T-helper 1 cell treated with Interleukin-12 subunit alpha and Interleukin-12 subunit beta and Interleukin-4 antibody, amounts not matched to agents 30 ng/mL and 1 ng/mL, for 36 hours (primary cell): ENCODE measurements around the gene FOXD2. TPM values are rescaled to one million over a fixed set of nuclear protein-coding genes. Genes with fewer than 3 reads are reported as not detected.
"Not testable (repeated sequence)": the region's sequence is repeated elsewhere in the genome, so short reads cannot be mapped to it uniquely, and the experiment has no call there.

Experiments used
- intact Hi-C: fragments of 100-400 bp; cut with micrococcal nuclease; formaldehyde crosslinking; loops from one replicate; pipeline ENCODE4 v1.15.1; 2024
- total RNA-seq: library from RNA; stranded (reverse); gene quantifications from 2 replicates; pipeline ENCODE4 v1.2.3, GENCODE V29; 2022

The FOXD2 gene
- total RNA-seq, 1 donor from 2014 or later = 0.27 TPM

DNA sequence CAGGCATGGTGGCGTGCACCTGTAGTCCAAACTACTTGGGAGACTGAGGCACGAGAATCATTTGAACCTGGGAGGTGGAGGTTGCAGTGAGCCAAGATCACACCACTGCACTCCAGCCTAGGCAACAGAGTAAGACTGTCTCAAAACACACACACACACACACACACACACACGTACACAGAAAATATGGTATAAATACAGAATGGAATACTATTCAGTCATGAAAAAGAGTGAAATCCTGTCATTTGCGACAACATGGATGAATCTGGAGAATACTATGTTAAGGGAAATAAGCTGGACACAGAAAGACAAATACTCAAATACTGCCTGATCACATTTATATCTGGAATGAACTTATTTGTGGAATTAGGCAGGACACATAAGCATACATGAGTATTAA lies 18.4 kb downstream of the FOXD2 start:
- intact Hi-C loops = no loop called here

DNA sequence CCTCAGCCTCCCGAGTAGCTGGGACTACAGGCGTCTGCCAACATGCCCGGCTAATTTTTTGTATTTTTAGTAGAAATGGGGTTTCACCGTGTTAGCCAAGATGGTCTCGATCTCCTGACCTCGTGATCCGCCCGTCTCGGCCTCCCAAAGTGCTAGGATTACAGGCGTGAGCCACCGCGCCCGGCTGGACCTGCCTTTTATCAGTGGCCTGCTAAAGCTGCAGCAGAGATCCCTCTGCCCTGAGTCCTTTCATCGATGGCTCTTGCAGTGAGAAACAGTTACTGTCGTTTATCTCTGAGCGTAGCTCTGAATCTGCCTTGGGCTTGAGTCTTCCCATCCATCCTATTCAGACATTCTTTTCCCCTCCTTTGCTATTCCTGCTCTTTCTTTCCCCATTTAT lies 19.7 kb downstream of the FOXD2 start:
- intact Hi-C loops = not testable (repeated sequence)

DNA sequence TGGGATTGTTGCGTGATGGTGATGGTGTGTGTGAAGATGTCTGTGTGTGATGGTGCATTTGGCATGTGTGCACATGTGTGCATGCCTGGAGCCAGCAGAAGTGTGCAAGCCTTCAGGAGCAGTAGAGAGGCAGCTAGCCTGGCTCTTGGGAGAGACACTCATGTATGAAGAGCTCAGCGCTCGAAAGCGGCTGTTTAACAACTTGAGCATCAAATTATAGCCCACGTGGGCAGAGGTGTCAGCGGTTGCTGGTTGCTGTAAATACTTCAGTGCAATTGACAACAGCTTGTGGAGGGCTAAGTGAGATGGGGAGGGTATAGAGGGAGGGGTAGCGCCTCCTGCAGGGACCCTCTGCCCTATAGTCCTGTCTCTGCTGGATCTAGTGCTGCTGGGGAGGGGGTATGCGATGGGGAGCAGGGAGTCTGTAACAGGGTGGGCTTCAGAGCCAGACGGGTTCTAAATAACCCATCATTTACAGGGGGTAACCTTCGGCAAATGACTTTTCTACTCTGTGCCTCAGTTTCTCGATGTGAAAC lies 21.5 kb downstream of the FOXD2 start:
- intact Hi-C loops = no loop called here

DNA sequence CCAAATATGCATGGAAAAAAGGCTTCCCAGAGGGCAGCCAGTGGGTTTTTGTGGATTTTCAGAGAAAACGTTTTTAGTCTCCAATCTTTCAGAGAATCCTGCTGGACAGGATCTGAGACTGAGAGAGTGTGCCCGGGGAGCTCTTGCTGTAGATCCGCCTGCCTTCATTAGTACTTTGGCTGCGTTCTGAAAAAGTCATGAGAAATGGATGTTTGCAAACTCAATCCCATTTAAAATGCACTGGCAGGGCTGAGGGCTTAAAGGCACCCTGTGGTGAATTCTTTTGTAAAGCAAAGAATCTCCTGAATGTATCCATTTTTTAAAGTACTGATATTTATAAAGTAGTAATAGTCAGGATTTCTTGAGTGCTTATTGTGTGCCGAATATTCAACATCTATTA lies 22.2 kb downstream of the FOXD2 start:
- intact Hi-C loops = no loop called here

DNA sequence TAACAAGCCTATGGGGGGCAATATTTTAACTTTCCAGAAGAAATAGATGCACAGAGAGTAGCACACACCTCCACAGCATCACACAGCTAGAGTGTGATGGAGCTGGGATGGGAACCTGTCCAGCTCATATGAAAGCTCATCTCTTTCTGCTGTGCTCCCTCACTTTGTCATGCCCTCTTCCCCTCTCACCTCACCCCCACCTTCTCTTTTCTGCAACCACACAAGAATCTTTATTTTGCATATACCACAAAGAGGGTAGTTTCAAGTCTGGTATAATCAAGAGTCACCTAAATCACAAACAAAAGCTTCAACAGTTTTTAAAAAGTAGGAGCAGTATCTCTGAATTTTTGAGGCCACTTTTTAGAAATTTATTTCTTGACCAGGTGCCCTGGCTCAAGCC lies 22.6 kb downstream of the FOXD2 start:
- intact Hi-C loops = no loop called here

DNA sequence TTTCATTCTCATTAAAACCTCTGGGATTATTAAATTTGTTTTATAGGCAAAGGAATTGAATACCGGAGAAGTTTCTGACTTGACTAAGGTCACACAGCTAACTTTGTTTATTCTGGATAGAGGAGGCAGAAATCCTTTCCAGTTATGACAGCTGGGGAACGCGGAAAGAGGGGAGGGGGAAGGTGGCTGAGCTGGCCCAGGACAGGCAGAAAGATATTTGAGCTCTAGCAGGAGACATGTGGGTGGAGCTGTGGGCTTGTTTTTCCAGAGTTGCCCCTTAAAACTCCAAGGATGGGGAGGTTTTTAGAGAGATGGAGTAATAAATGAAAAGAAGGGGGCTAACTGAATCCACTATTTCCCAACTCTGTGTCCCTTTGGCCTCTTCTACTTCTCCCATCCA lies 27.8 kb downstream of the FOXD2 start:
- intact Hi-C loops = no loop called here

DNA sequence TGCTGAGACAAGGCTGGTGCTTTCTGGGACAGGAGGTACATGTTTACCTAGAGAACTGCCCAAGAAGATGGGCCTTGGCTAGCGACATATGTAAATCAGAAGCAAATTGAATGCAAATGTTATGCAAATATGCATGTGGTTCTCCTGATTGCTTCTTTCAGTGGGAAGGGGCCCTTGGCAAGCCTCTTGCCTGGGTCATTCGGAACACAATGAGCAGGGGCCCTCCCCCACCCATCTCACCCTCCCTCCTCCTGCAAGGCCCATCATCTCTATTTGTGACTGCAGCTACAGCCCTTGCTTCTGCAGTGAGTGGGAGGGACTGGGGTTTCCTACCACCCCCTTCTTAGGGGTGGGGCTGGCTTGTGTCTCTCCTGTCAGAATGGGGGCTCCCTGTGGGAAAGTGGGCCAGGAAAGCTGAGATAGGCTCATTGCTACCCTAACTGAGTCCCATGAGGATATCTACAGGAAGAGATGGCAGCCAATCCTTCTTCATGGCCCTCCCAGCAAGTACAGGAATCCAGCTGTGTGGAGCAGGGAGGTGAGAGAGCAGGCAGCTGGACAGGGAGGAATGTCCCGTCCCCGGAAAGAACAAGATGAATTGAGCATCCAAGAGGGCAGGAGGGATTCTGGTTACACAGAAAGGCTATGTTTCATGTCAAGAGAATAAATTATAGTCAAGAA lies 31.0 kb downstream of the FOXD2 start:
- intact Hi-C loops = no loop called here

DNA sequence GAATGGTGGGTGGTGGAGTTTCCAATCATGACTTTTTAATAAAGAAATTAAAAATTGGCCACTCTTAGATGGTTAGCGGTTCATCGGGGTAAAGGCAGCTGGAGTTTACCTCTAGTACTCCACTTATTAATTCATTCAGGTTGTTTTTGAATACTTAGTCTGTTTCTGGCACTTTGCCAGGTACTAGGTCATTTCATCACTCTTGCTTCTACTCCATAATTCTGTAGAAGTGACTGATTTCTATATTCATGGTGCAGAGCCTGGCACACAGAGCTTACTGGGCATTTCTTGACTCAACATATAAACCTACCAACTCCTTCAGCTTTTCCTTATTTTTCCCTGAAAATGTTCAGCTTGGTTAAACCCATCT lies 31.5 kb downstream of the FOXD2 start:
- intact Hi-C loops = no loop called here

DNA sequence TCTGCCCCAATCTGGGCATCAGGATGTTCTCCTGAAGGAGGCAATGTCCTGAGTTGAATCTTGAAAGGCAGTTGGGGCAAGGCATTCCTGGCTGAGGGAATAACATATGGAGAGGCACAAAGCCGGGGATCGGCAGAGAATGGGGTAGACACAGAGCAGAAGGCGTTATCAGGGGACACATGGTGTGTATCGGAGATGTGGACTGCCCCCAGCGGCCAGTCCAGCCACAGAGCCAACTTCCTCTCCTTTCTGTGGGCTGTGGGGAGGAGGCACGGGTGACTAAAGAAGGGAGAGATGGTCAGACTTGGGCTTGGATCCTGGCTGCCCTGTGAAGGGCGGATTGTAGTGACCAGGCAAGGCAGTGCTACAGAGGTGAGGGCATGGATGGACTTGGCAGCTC lies 32.1 kb downstream of the FOXD2 start:
- intact Hi-C loops = no loop called here

DNA sequence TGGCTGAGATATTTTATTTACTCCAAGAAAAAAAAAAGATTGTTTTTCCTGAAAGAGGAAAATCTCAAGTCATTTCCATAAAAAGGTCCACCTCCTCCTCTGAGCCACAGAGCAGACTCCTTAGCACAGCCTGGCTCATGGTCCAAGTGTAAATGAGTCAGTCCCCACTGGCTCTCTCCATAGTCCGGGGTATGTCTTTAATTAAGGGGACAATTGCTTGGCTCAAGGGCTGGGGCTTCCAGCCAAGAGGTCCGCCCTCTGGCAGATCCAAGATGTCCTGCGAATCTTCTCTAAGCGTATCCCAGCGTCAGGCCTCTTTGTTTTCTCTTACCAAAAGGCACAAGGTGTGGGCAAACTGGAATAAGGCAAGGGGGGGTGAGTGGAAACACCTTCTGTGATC lies 33.3 kb downstream of the FOXD2 start:
- intact Hi-C loops = no loop called here

DNA sequence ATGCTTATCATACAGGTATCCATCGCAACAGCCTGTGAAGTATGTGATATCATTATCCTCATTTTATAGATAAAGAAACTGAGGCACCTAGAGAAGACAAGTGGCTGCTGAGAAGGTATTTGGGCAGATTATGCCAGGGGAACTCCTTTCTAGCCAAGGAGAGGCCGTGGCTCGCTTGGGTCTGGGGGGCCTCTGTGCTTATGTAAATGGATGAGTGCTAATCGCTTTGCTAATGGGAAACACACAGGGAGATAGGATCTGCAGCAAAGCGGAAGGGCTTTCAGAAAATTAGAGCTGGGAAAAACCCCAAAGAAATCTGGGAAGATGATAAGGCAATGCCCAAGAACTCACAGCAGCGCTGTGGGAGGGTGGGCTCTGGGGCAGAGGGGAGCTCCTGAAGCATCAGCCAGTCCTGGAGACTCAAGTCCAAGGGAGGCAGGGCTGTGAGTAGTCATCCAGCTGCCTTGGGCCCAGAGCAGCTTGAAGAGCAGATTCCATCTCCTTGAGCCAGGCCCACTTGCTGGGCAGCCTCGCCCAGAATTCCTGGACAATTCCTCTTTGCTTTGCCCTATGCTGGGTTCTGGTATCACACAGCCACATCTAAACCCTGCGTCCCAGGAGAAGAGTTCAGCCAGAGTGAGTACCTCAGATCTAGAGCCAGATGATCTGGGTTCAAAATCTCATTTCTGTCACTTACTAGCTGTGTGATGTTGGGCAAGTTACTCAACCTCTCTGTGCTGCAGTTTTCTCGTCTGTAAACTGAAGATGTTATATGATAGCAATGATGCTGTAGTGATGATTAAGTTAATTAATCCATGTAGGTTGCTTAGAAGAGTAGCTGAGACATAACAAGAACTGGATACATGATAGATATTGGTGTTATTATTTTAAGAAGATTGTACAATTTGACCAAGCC lies 36.7 kb downstream of the FOXD2 start:
- intact Hi-C loops = no loop called here

DNA sequence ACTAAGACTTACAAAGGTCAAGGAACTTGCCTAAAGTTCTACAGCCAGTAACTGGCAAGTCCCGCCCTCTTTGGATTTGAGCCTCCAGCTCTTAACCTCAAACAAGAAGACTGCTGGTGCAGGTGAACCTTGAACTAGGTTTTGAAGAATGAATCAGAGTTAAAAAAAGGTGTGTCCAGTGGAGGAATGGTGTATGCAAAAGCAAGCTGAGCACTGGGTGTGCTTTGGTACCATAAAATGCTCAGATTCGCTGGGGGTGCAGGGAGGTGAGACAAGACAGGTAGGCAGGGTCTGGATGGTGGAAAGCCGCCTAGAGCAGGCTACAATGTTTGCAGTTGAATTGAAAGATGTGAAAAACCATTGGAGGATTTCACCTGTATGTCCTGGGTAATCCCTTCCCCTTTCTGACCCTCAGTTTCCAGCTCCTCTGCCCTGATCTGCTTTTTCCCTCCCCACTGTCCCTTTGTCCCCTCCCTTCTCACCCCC lies 39.8 kb downstream of the FOXD2 start:
- intact Hi-C loops = no loop called here

DNA sequence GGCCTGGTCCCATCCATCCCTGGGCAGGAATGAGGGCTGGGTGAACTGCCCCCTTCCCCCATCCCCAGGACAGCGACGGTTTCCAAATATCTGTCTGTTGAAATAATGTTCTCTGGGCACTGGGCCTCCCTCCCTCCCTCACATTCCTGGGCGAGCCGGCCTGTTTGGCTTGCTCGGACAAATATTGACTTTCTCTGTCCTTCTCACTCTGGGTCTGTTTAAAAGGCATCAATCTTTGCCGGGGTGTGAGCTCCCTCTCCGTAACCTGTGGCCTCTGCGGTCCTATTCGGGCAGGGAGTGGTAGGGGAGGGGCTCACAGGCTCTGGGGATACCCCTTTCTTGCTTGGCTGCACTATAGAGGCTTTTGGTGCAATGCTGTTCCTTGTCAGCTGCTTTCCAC lies 40.2 kb downstream of the FOXD2 start:
- intact Hi-C loops = no loop called here

DNA sequence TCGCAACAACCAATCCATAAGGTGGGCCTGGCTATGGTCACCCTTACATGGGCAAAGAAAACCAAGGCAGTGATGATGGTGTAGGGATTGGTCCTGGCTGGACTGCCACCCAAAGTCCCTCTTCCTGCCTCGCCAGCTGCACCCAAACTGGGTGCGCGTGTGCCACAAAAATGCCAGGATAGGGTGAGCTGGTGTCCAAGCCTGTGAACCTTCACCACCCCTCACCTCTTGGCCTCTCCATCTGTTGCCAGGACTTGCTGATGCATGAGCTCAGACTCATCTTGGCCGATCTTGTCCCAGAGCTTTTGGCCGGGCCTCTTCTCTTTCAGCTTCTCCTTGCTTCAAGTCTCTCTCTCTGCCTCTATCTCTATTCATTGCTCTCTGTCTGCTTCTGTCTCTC lies 41.8 kb downstream of the FOXD2 start:
- intact Hi-C loops = no loop called here

DNA sequence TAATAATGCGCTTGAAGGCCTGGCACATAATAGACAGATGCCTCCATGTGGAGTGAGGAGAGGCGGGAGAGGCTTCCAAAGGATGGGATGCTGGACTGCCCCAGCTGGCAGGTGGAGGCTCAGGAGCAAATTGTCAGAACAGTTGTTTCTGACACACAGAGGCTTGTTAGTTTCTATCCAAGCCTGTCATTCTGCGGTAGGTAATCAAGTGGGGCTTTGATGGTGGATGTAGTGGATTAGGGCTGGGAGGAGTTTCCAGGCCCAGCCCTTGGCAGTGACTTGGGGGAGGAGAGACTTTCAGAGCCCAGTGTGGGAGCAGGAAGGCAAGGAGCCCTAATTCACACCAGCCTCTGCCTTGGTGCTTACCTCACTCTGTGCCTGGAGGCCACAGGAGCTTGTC lies 44.1 kb downstream of the FOXD2 start:
- intact Hi-C loops = no loop called here

DNA sequence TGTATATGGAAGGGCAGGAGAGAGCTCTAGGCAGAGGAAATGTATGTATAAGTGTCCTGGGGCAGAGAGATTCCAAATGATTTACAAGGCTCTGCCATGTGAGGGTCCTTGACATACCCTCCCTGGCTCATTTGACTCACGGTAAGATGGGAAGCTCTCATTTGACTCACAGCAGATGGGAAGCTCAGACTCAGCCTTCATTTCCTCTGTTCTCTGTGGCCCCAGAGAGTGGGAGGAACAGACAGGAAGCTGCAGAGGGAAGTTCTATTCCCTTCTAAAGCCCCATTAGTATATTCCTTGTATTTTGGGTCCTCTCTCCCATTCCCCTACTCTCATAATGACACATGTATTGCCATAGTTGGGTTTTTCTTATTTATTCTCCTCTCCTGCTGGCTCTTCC lies 44.9 kb downstream of the FOXD2 start:
- intact Hi-C loops = no loop called here

DNA sequence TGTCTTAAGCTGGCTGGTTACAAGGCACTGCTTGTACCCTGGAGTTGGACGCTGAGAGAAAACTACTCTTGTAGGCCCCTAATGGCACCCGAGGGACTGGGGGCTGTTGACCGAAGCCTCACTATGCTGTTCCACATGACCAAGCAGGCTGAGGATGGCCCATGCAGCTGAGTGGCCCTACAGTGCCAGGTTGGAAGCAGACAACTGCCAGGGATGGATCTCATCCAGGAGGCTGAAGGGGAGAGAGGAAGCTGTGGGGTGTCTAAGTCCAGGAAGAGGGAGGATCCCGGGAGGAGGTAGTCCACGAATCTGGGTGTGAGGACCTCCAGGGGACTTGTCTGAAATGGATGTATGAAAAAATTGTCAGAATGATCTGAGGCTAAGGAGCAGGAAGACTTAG lies 45.8 kb downstream of the FOXD2 start:
- intact Hi-C loops = no loop called here

DNA sequence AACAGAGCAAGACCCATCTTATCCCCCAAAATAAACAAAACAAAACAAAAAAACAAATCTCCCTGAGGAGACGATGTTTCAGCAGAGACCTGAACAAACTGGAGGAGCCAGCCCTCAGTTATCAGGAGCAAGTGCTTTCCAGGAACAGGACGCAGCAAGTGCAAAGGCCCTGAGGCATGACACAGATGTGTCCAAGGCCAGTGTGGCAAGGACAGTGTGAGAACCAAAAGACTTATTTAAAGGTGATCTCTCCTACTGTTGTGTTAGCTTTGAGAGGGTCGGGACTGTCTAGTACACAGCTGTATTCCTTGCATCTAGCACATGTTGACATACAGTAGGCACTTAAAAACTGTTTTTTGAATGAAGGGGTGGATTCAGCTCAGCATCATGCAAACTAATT lies 48.0 kb downstream of the FOXD2 start:
- intact Hi-C loops = no loop called here

DNA sequence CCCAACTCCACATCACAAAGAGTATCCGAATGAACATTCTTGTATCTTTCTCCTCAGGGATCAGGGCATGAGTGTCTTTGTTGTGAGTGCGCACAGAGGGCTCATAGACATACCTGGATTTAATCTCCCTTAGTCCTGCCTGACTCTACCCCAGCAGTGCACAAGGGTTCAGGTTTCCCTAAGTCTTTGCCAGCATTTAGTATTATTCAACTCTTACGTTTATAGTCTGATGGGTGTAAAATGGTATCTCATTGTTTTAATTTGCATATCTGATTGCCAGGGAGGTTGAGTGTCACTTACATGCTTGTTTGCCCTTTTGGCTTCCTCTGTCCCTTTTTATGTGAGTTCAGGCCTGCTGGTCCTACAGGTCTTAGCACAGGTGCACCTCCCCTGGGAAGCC lies 49.5 kb downstream of the FOXD2 start:
- intact Hi-C loops = no loop called here

DNA sequence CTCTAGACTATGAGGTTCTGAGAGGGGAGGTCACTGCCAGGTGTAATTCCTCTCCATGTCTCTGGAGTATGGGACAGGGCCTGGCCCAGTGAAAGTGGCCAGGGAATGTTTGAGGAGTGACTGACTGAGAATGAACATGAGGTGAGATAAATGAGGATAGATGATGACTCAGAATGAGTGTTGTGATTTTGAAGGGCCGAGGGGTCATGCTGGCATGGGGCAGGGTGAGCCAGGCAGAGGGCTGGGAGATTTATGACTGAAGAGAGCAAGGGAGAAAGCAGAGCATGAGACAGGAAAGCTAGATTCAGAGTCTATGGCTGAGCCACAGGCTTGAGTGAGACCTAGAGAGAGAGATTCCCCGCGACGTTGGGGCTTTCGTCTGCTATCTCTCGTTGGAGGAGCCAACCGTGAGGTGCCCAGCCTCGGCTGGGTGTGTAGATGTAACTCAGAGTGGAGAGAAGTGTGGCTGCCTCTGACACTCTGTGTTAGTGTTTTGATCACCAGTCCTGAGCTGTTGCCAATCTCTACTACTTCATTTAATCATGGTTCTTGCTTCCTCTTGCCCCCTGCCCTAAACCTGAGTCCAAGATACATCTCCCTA lies 50.1 kb downstream of the FOXD2 start:
- intact Hi-C loops = no loop called here
